WERI-Rb-1 (cell line): ENCODE measurements around the gene N4BP2L1.
A peak's percentile ranks its signal among the peaks of the same experiment; 100 is the strongest.

Experiments used
- DNase-seq: peaks from one replicate; pipeline ENCODE4 v3.0.0-alpha.2; 2020
- H3K27ac ChIP-seq: fragments of 250-450 bp; sonication (Bioruptor Pico); 2 replicates; pipeline ENCODE4 v1.5.1; 2020; ENCODE audit warnings: mild to moderate bottlenecking, moderate library complexity
- H3K27me3 ChIP-seq: fragments of 250-450 bp; sonication (Bioruptor Pico); 2 replicates; pipeline ENCODE4 v1.5.1; 2021; ENCODE audit warnings: mild to moderate bottlenecking, low read depth, moderate library complexity; ENCODE audit not compliant: insufficient read depth, severe bottlenecking
- H3K36me3 ChIP-seq: fragments of 250-450 bp; sonication (Bioruptor Pico); 2 replicates; pipeline ENCODE4 v1.5.1; 2020; ENCODE audit warnings: mild to moderate bottlenecking, moderate library complexity
- H3K4me3 ChIP-seq: 2 replicates; pipeline ENCODE4 v1.5.1; 2011; ENCODE audit warnings: low read depth, mild to moderate bottlenecking, control low read depth, low read length
- H3K9me3 ChIP-seq: fragments of 250-450 bp; sonication (Bioruptor Pico); 2 replicates; pipeline ENCODE4 v1.5.1; 2021; ENCODE audit warnings: mild to moderate bottlenecking, moderate library complexity; ENCODE audit not compliant: severe bottlenecking
- CTCF ChIP-seq: IDR thresholded peaks from 2 replicates; pipeline ENCODE4 v1.5.1; 2011; ENCODE audit warnings: low read depth, mild to moderate bottlenecking, control low read depth, inconsistent platforms, low read length

Gene N4BP2L1

GRCh38 chr13:32425158-32425557 lies 2.8 kb downstream of the N4BP2L1 start:
- no peaks in the 10 kb centered on the region for H3K9me3 ChIP-seq
- no peak overlapping the region for H3K4me3 ChIP-seq
- H3K27me3 ChIP-seq = no peaks in the 10 kb centered on the region
- TF ChIP-seq CTCF = no peak
- H3K27ac ChIP-seq = no peak overlapping the region
- DNase-seq = no peak
- no peaks in the 10 kb centered on the region for H3K36me3 ChIP-seq

GRCh38 chr13:32423592-32423991 lies 4.3 kb downstream of the N4BP2L1 start:
- Histone ChIP-seq H3K36me3 (no peaks in the 10 kb centered on the region), H3K27ac (no peak overlapping the region)

GRCh38 chr13:32419862-32420261 lies 8.1 kb downstream of the N4BP2L1 start:
- Histone ChIP-seq H3K27me3 (no peaks in the 10 kb centered on the region), H3K4me3 (no peak overlapping the region), H3K9me3 (no peaks in the 10 kb centered on the region), H3K36me3 (no peaks in the 10 kb centered on the region), H3K27ac (no peak overlapping the region)
- TF ChIP-seq CTCF = no peak
- no peak for DNase-seq

More at GRCh38 chr13:32423592-32423991, 4.3 kb downstream of the N4BP2L1 start:
- H3K27me3 ChIP-seq = no peaks in the 10 kb centered on the region
- no peak overlapping the region for H3K4me3 ChIP-seq
- H3K9me3 ChIP-seq = no peaks in the 10 kb centered on the region
- no peak for DNase-seq
- TF ChIP-seq CTCF = no peak

- H3K27ac ChIP-seq = no peak overlapping the region
Observed at GRCh38 chr13:32417995-32418394, 9.9 kb downstream of the N4BP2L1 start.

GRCh38 chr13:32415019-32415418 lies 12.9 kb downstream of the N4BP2L1 start:
- Histone ChIP-seq H3K4me3 (no peak overlapping the region), H3K27ac (no peak overlapping the region), H3K36me3 (no peaks in the 10 kb centered on the region), H3K9me3 (no peaks in the 10 kb centered on the region), H3K27me3 (no peaks in the 10 kb centered on the region)
- peak; percentile 21 for DNase-seq
- peak; percentile 62 for TF ChIP-seq CTCF

More at GRCh38 chr13:32417995-32418394, 9.9 kb downstream of the N4BP2L1 start:
- TF ChIP-seq CTCF = no peak
- no peak for DNase-seq
- Histone ChIP-seq H3K4me3 (no peak overlapping the region), H3K27me3 (no peaks in the 10 kb centered on the region), H3K36me3 (no peaks in the 10 kb centered on the region), H3K9me3 (no peaks in the 10 kb centered on the region)

GRCh38 chr13:32414580-32414979 lies 13.3 kb downstream of the N4BP2L1 start:
- no peak for TF ChIP-seq CTCF
- H3K27ac ChIP-seq = no peak overlapping the region

More at GRCh38 chr13:32414580-32414979, 13.3 kb downstream of the N4BP2L1 start:
- Histone ChIP-seq H3K27me3 (no peaks in the 10 kb centered on the region), H3K36me3 (no peaks in the 10 kb centered on the region), H3K4me3 (no peak overlapping the region), H3K9me3 (no peaks in the 10 kb centered on the region)
- DNase-seq = no peak
